NCI-H226 (cell line): ENCODE measurements around the gene MS4A3.
"Not testable (repeated sequence)": the region's sequence is repeated elsewhere in the genome, so short reads cannot be mapped to it uniquely, and the experiment has no call there.

Source experiments
- DNase-seq: peaks from one replicate; pipeline ENCODE4 v3.0.0-alpha.2; 2015

Gene MS4A3

GRCh38 chr11:60095477-60096120, 39.1 kb downstream of the MS4A3 start:
- no peak for DNase-seq

GRCh38 chr11:60097189-60097588, 40.7 kb downstream of the MS4A3 start:
- DNase-seq = no peak

GRCh38 chr11:60098508-60098907, 42.0 kb downstream of the MS4A3 start:
- no peak for DNase-seq

- DNase-seq = no peak
These were observed 44.1 kb downstream of the MS4A3 start for GRCh38 chr11:60100516-60100915.

GRCh38 chr11:60101368-60101767, 44.9 kb downstream of the MS4A3 start:
- not testable (repeated sequence) for DNase-seq

GRCh38 chr11:60104471-60105115, 48.1 kb downstream of the MS4A3 start:
- DNase-seq = not testable (repeated sequence)

GRCh38 chr11:60108631-60109030, 52.2 kb downstream of the MS4A3 start:
- not testable (repeated sequence) for DNase-seq

- DNase-seq = no peak
These were observed 55.3 kb downstream of the MS4A3 start for GRCh38 chr11:60111793-60112192.

GRCh38 chr11:60116996-60117790, 60.7 kb downstream of the MS4A3 start:
- DNase-seq = no peak

GRCh38 chr11:60118338-60118737, 61.9 kb downstream of the MS4A3 start:
- no peak for DNase-seq

GRCh38 chr11:60119710-60120109, 63.2 kb downstream of the MS4A3 start:
- DNase-seq = no peak
